ENCODE data around the gene DHX57.

The DHX57 gene

DNA sequence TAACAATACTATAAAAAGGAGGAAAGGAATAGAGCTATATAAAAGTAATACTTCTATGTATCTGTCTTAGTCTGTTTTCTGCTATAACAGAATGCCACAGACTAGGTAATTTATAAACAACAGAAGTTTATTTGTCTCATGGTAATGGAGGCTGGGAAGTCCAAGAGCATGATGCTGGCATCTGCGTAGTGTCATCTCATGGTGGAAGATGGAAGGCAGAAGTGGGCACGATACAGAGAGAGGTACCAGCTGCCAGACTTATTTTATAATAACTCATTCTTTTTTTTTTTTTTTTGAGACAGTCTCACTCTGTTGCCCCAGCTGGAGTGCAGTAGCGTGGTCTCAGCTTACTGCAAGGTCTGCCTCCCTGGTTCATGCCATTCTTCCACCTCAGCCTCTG lies 4.3 kb downstream of the DHX57 start:
- TF ChIP-seq, protein P1, sequence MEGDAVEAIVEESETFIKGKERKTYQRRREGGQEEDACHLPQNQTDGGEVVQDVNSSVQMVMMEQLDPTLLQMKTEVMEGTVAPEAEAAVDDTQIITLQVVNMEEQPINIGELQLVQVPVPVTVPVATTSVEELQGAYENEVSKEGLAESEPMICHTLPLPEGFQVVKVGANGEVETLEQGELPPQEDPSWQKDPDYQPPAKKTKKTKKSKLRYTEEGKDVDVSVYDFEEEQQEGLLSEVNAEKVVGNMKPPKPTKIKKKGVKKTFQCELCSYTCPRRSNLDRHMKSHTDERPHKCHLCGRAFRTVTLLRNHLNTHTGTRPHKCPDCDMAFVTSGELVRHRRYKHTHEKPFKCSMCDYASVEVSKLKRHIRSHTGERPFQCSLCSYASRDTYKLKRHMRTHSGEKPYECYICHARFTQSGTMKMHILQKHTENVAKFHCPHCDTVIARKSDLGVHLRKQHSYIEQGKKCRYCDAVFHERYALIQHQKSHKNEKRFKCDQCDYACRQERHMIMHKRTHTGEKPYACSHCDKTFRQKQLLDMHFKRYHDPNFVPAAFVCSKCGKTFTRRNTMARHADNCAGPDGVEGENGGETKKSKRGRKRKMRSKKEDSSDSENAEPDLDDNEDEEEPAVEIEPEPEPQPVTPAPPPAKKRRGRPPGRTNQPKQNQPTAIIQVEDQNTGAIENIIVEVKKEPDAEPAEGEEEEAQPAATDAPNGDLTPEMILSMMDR (IDR thresholded peaks at IDR 0.05; ENCODE audit: borderline replicate concordance, insufficient read depth, low read depth, low read length) = no peak
- no peak overlapping the region for H3K4me3 ChIP-seq (ENCODE audit: low read depth, low read length)

DNA sequence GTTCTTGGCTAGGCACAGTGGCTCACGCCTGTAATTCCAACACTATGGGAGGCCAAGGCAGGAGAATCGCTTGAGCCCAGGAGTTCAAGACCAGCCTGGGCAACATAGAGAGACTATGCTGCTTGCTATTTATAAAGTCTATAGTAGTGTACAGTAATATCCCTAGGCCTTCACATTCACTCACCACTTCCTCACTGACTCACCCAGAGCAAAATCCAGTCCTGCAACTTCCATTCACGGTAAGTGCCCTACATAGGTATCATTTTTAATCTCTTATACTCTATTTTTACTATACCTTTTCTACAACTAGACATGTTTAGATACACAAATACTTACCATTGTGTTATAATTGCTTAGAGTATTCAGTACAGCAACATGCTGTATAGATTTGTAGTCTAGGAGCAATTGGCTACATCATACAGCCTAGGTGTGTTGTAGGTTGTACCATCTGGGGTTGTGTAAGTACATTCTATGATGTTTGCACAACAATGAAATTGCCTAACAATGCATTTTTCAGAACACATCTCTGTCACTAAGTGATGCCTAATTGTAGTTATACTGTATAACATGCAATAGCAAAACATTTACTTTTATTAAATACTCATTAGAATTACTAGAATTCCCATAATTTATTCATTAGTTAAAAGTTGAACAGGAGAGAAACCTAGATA lies 8.8 kb downstream of the DHX57 start:
- H3K4me3 ChIP-seq (ENCODE audit: low read depth, low read length) = no peak overlapping the region
- TF ChIP-seq, protein P1 (IDR thresholded peaks at IDR 0.05; ENCODE audit: borderline replicate concordance, insufficient read depth, low read depth, low read length) = no peak

DNA sequence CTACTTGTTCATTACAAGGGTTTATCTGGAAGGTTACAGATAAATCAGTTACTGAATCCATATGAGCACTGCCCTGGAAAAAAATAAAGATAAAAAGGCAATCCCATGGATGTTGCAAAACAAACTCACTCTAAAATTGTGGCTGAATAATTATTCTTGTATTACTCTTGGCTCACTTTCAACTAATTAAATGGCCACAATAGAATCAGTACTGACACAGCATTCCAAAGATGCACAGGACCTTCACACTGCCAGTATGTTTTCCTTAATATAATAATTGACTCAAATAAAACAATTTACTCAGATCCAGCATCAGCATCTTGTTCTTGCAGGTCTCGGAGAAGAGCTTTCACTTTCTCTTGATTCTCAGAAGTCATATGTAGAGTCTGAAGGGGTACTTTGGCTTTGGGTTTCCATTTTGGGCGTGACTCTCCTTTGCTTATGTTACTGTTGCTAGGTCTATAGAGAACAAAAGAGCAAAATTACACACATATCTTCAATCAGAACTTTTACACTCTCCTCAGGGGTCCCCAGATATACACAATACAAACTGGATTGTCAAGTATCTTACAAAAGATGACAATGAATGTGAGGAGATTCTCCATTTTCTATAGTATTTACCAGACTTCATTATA lies 12.6 kb downstream of the DHX57 start:
- no peak overlapping the region for H3K4me3 ChIP-seq (ENCODE audit: low read depth, low read length)
- TF ChIP-seq, protein P1 (IDR thresholded peaks at IDR 0.05; ENCODE audit: borderline replicate concordance, insufficient read depth, low read depth, low read length) = no peak

DNA sequence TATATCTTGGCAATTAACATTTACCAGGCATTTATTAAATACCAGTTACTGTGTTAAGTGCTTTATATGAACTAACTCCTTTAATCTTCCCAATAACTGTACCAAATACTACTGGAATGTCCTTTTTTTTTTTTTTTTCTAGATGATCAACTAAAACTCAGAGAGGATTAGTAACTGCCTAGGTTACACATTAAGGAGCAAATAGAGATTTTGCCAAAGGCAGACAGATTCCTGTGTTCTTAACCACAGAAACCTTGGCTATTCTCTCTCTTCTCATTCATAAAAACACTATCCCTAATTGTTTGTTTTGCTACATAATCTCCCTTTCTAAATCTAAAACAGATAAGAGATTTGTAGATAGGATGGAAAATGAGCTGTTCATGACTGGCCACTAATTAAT lies 13.3 kb downstream of the DHX57 start:
- H3K4me3 ChIP-seq (ENCODE audit: low read depth, low read length) = no peak overlapping the region
- TF ChIP-seq, protein P1 (IDR thresholded peaks at IDR 0.05; ENCODE audit: borderline replicate concordance, insufficient read depth, low read depth, low read length) = no peak

DNA sequence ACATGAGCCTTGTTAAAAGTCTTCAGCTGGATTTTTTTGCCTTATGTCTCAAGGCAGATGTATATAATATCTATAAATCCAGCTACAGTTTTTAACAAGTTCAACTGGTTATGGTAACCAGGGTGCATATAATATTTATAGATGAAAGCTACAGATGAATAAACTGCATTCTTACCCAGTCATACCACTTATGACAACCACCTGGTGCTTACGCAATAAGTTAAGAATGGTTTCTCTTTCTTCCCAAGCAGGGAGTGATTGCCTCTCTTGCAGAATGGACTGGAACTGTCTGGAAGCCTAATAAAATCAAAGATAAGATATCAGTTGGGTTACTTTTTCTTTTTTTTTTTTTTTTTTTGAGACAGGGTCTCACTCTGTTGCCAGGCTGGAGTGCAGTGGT lies 19.6 kb downstream of the DHX57 start:
- H3K4me3 ChIP-seq (ENCODE audit: low read depth, low read length) = no peak overlapping the region
- TF ChIP-seq, protein P1 (IDR thresholded peaks at IDR 0.05; ENCODE audit: borderline replicate concordance, insufficient read depth, low read depth, low read length) = no peak

DNA sequence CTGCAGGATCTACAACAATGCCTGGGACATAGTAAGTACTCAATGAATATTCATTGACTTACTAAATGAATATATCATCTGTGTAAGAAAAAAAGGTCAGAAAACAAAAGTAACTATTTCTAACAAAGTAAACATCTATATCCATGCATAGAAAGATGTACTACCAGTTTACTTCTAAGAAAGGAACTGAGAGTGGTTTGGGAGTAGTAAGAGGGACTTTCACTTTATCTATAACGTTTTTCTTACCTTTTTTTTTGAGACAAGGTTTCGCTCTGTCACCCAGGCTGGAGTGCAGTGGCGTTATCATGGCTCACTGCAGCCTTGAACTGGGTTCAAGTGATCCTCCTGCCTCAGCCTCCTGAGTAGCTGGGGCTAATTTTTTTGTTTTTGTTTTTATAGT lies 25.7 kb downstream of the DHX57 start:
- TF ChIP-seq, protein P1 (IDR thresholded peaks at IDR 0.05; ENCODE audit: borderline replicate concordance, insufficient read depth, low read depth, low read length) = no peak
- H3K4me3 ChIP-seq (ENCODE audit: low read depth, low read length) = no peak overlapping the region

DNA sequence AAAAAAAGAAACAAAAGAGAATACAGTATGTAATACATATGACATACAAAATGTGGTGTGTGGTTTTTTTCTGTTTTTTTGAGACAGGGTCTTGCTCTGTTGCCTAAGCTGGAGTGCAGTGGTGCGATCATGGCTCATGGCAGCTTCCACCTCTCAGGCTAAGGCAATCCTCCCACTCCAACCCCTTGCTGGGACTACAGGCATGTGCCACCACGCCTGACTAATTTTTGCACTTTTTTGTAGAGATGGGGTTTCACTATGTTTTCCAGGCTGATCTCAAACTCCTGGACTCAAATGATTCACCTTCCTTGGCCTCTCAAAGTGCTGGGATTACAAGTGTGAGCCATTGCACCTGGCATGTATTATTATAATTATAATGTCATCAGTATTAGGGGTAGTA lies 38.9 kb downstream of the DHX57 start:
- TF ChIP-seq, protein P1 (IDR thresholded peaks at IDR 0.05; ENCODE audit: borderline replicate concordance, insufficient read depth, low read depth, low read length) = no peak

More for the DNA sequence above, 38.9 kb downstream of the DHX57 start:
- no peak overlapping the region for H3K4me3 ChIP-seq (ENCODE audit: low read depth, low read length)
